Measurements from ENCODE around the gene FOXO3. TPM values are rescaled to one million over a fixed set of nuclear protein-coding genes. Genes with fewer than 3 reads are reported as not detected.

FOXO3 gene
- total RNA-seq, 1 experiment from 2014 or later: 22.1 TPM

DNA sequence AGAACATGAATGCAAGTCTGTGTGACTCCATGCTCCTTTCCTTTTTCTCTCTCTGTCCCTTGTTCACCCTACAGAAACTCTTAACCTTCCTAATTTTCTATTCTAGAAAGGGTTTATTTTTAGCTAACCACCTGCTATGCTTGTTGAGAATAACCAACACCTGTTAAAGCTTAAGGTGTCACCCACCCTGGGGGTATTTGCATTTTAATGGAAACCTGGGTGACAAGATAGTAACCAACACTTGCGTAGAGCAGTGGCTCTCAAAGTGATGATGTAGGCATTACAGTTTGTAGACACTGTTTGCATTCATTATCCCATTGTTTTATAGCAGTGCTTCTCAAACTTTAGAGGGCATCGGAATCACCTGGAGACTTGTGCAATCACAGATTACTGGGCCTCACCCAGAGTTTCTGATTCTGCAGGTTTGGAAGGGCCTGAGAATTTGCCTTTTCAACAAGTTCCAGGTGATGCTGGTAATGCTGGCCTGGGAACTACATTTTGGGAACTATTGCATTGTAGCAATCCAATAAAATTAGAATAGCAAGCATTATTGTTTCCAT is 173.1 kb downstream of the FOXO3 start:
- H3K4me1 ChIP-seq (ENCODE audit: insufficient read depth, low read length): peaks cover 11% of the 10 kb centered on the region; the same call in 1 of the 2 replicates
- no peak for TF ChIP-seq CTCF (conservative IDR thresholded peaks at IDR 0.05)
- H3K36me3 Mint-ChIP-seq (ENCODE audit: insufficient read depth in 1 of 3, low read depth in 3 of 3): no peaks in the 10 kb centered on the region
- H3K79me1 ChIP-seq (ENCODE audit: insufficient read depth, low read depth, low read length, poor library complexity, severe bottlenecking): no peaks in the 10 kb centered on the region
- no peaks in the 10 kb centered on the region; a peak in 1 of 5 replicates for H3K9me3 Mint-ChIP-seq
- peaks cover 50% of the 10 kb centered on the region for H3K27me3 Mint-ChIP-seq (ENCODE audit: low read depth)
- DNase-seq: no peak
- H2AFZ ChIP-seq (ENCODE audit: low read length): no peak overlapping the region
- H3K27ac ChIP-seq (ENCODE audit: insufficient read length, low read depth, low read length): no peak overlapping the region
- no peak overlapping the region for H3K14ac ChIP-seq (ENCODE audit: insufficient read depth, low read length)
- H4K8ac ChIP-seq (replicated peaks; ENCODE audit: insufficient read length, low read depth, low read length): no peak overlapping the region
- H3K9me3 ChIP-seq (ENCODE audit: control insufficient read depth, low read depth, low read length): no peaks in the 10 kb centered on the region
- H3K27ac Mint-ChIP-seq: no peak overlapping the region
- H3K4me2 ChIP-seq (ENCODE audit: insufficient read depth, insufficient read length, low read length): no peak overlapping the region
- H3K4me1 Mint-ChIP-seq: peaks cover 66% of the 10 kb centered on the region in 2 experiments
- H3K4ac ChIP-seq (ENCODE audit: low read depth, low read length): no peak overlapping the region
- H3K23me2 ChIP-seq (ENCODE audit: insufficient read length, low read depth, low read length, poor library complexity, severe bottlenecking): no peaks in the 10 kb centered on the region
- no peaks in the 10 kb centered on the region for H3K79me2 ChIP-seq (ENCODE audit: insufficient read depth, low read length)
- H2BK20ac ChIP-seq (ENCODE audit: low read depth, low read length, poor library complexity, severe bottlenecking): no peak overlapping the region
- no peak overlapping the region for H2BK12ac ChIP-seq (ENCODE audit: insufficient read length, low read depth, low read length)
- H2BK120ac ChIP-seq (ENCODE audit: low read depth, low read length, poor library complexity, severe bottlenecking): no peak overlapping the region
- no peak overlapping the region for H2BK15ac ChIP-seq (ENCODE audit: low read depth, low read length)
- H3K9ac ChIP-seq (ENCODE audit: extremely low read depth, insufficient read length, low read length): no peak overlapping the region
- H3K23ac ChIP-seq (ENCODE audit: insufficient read length, low read depth, low read length): no peak overlapping the region
- no peak overlapping the region for H2BK5ac ChIP-seq (ENCODE audit: insufficient read length, low read length)
- no peak overlapping the region for H3T11ph ChIP-seq (ENCODE audit: low read length)
- H3K27me3 ChIP-seq (ENCODE audit: insufficient read depth, low read length): no peaks in the 10 kb centered on the region
- H4K5ac ChIP-seq (ENCODE audit: insufficient read length, low read depth, low read length): no peak overlapping the region
- no peak overlapping the region for H4K91ac ChIP-seq (ENCODE audit: insufficient read length, low read depth, low read length)
- no peak overlapping the region for H3K18ac ChIP-seq (ENCODE audit: insufficient read length, low read depth, low read length)
- WGBS (ENCODE audit: extremely low coverage, insufficient read length, low lambda C conversion rate): no CpG with 5 or more reads among the region's 2 CpGs
- no peak overlapping the region for H3K4me3 Mint-ChIP-seq
- no peak overlapping the region for H3K56ac ChIP-seq (ENCODE audit: insufficient read length, low read depth, low read length)
- H4K20me1 ChIP-seq (ENCODE audit: control insufficient read depth, insufficient read depth, insufficient read length): no peaks in the 10 kb centered on the region
- H2AK5ac ChIP-seq (ENCODE audit: insufficient read length, low read length): no peak overlapping the region
